ENCODE measurements around the gene TRIM27. TPM values are rescaled to one million over a fixed set of nuclear protein-coding genes. Genes with fewer than 3 reads are reported as not detected.

Gene TRIM27
- total RNA-seq, 1 experiment from 2014 or later: 47.6 TPM

DNA sequence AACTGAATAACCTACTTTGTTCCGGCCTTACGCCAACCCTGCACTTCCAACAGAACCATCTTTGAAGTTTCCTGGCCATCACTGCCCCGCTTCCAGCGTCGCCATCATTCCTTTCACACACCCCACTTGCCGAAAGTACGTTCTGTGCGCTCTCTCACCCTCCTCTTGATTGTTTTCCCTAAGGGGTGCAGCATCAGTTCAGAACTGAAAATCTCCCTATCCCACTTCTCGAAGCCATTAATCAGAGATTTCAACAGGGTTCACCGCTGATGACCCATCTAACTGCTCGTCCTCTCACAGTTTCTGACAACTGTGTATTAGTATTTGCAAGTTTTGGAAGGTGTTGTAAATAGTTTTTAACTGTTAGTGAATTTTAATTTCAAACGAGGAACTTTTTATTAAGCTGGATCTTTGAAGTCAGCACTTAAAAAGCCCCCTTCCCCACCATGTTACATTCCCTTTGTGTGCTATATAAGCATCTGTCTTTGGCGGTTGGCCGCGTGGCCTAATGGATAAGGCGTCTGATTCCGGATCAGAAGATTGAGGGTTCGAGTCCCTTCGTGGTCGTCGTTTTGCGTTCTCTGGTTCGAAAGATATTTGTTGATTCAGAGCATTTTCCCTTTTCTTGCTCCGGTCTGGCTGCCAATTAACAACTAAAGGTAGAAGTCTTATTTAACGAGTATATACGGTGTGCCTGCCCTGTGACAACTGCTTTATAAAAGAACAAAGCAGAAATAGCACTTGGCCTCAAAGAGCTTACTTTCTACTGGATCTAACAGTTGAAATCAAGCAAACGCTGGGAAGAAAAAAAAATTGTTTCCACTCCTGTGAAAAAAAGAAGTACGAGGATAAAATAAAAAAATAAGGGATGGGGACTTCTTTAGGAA is 42.6 kb downstream of the TRIM27 start:
- Histone ChIP-seq H3K4me1 (peaks cover 14% of the 10 kb centered on the region), H3K36me3 (ENCODE audit: control insufficient read depth, insufficient read depth, low read length) (no peaks in the 10 kb centered on the region), H3K9me3 (peaks cover 4% of the 10 kb centered on the region; the same call in 1 of the 2 replicates), H3K4me3 (ENCODE audit: low read depth, low read length) (no peak overlapping the region), H3K27me3 (replicated peaks; ENCODE audit: control insufficient read depth, insufficient read depth, low read length) (no peaks in the 10 kb centered on the region)
- CTCF ChIA-PET: no interaction called here
- peaks cover 18% of the 10 kb centered on the region for H3K4me1 Mint-ChIP-seq (ENCODE audit: low read depth, unreplicated experiment)
- peak overlapping the region; percentile 81 for H3K4me3 Mint-ChIP-seq (ENCODE audit: unreplicated experiment)
- H3K27me3 Mint-ChIP-seq (ENCODE audit: insufficient read depth, unreplicated experiment): no peaks in the 10 kb centered on the region
- intact Hi-C loops (cut with micrococcal nuclease; ENCODE audit: unreplicated experiment): no loop called here
- peak; percentile 62 to 72 for DNase-seq
- H3K27ac Mint-ChIP-seq (ENCODE audit: unreplicated experiment): peak overlapping the region; percentile 96
- TF ChIP-seq, protein P1, sequence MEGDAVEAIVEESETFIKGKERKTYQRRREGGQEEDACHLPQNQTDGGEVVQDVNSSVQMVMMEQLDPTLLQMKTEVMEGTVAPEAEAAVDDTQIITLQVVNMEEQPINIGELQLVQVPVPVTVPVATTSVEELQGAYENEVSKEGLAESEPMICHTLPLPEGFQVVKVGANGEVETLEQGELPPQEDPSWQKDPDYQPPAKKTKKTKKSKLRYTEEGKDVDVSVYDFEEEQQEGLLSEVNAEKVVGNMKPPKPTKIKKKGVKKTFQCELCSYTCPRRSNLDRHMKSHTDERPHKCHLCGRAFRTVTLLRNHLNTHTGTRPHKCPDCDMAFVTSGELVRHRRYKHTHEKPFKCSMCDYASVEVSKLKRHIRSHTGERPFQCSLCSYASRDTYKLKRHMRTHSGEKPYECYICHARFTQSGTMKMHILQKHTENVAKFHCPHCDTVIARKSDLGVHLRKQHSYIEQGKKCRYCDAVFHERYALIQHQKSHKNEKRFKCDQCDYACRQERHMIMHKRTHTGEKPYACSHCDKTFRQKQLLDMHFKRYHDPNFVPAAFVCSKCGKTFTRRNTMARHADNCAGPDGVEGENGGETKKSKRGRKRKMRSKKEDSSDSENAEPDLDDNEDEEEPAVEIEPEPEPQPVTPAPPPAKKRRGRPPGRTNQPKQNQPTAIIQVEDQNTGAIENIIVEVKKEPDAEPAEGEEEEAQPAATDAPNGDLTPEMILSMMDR (IDR thresholded peaks at IDR 0.05; ENCODE audit: insufficient read depth in 1 of 2, low read depth in 1 of 2, low read length in 1 of 2, severe bottlenecking in 1 of 2, unreplicated experiment in 1 of 2): no peak
- no peaks in the 10 kb centered on the region for H3K9me3 Mint-ChIP-seq (ENCODE audit: unreplicated experiment)
- BruUV-seq (replicated peaks): no TSS peak
- POLR2A ChIA-PET: interaction anchor here (0.7 kb wide), 1 partner anchor 78 kb away, joined by 4 read pairs; no protein-coding TSS in a partner anchor
- H3K36me3 Mint-ChIP-seq (ENCODE audit: insufficient read depth, unreplicated experiment): peaks cover 10% of the 10 kb centered on the region

DNA sequence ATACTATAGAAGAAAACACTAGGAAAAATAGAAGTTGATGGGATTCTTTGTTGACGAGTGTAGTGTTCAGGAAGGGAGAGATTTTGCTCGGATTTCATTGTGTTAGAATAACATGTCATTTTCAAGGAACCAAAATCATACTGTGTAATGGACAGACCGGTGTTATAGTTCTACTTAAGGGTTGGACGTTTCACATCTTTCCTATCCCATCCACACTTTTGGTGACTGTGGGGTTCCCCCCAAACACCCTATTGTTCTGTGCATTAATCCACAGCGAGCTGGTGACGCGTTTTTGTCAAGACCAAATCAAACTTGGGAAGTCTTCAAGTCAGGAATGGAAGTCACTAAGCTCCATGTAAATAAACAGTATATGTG is 43.3 kb downstream of the TRIM27 start:
- Mint-ChIP-seq H3K27me3 (ENCODE audit: insufficient read depth, unreplicated experiment) (no peaks in the 10 kb centered on the region), H3K4me1 (ENCODE audit: low read depth, unreplicated experiment) (peaks cover 18% of the 10 kb centered on the region), H3K36me3 (ENCODE audit: insufficient read depth, unreplicated experiment) (peaks cover 10% of the 10 kb centered on the region), H3K27ac (ENCODE audit: unreplicated experiment) (no peak overlapping the region), H3K4me3 (ENCODE audit: unreplicated experiment) (no peak overlapping the region), H3K9me3 (ENCODE audit: unreplicated experiment) (no peaks in the 10 kb centered on the region)
- no peaks in the 10 kb centered on the region for H3K36me3 ChIP-seq (ENCODE audit: control insufficient read depth, insufficient read depth, low read length)
- no TSS peak for BruUV-seq (replicated peaks)
- H3K27me3 ChIP-seq (replicated peaks; ENCODE audit: control insufficient read depth, insufficient read depth, low read length): no peaks in the 10 kb centered on the region
- peaks cover 14% of the 10 kb centered on the region for H3K4me1 ChIP-seq
- CTCF ChIA-PET: no interaction called here
- TF ChIP-seq, protein P1 (IDR thresholded peaks at IDR 0.05; ENCODE audit: insufficient read depth in 1 of 2, low read depth in 1 of 2, low read length in 1 of 2, severe bottlenecking in 1 of 2, unreplicated experiment in 1 of 2): no peak
- no peak overlapping the region for H3K4me3 ChIP-seq (ENCODE audit: low read depth, low read length)
- H3K9me3 ChIP-seq: peaks cover under 1% of the 10 kb centered on the region; the same call in 1 of the 2 replicates
- no peak for DNase-seq
- intact Hi-C loops (cut with micrococcal nuclease; ENCODE audit: unreplicated experiment): no loop called here
- POLR2A ChIA-PET: no interaction called here

DNA sequence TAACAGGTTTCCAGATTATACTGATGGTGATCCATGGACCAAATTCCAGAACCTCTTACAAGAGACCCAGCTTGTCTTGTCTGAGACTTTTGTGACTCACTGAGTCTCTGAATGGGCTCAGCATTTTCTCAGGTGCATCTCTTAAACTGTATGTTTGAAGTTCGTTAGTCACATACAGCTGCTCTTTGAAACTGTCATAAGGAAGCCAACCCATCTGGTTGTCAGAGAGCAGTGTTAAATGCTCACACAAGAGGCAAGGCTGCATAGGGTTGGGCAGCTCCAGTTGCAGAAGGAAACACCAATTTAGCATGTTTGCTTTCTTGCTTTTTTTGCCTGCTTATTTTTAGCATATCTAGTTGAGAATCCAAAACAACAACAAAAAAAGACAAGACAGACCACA is 47.1 kb downstream of the TRIM27 start:
- Histone ChIP-seq H3K4me1 (peaks cover 14% of the 10 kb centered on the region), H3K9me3 (no peaks in the 10 kb centered on the region), H3K4me3 (ENCODE audit: low read depth, low read length) (no peak overlapping the region), H3K27me3 (replicated peaks; ENCODE audit: control insufficient read depth, insufficient read depth, low read length) (no peaks in the 10 kb centered on the region), H3K36me3 (ENCODE audit: control insufficient read depth, insufficient read depth, low read length) (no peaks in the 10 kb centered on the region)
- intact Hi-C loops (cut with micrococcal nuclease; ENCODE audit: unreplicated experiment): loop anchor here (1.0 kb wide), 1 partner anchor 19 kb away; no protein-coding TSS in a partner anchor
- CTCF ChIA-PET: interaction anchor here (0.7 kb wide), 1 partner anchor 155 kb away, joined by 3 read pairs; no protein-coding TSS in a partner anchor
- DNase-seq: no peak
- Mint-ChIP-seq H3K4me1 (ENCODE audit: low read depth, unreplicated experiment) (peaks cover 18% of the 10 kb centered on the region), H3K9me3 (ENCODE audit: unreplicated experiment) (no peaks in the 10 kb centered on the region), H3K36me3 (ENCODE audit: insufficient read depth, unreplicated experiment) (peaks cover 10% of the 10 kb centered on the region), H3K27ac (ENCODE audit: unreplicated experiment) (no peak overlapping the region), H3K27me3 (ENCODE audit: insufficient read depth, unreplicated experiment) (no peaks in the 10 kb centered on the region), H3K4me3 (ENCODE audit: unreplicated experiment) (no peak overlapping the region)
- POLR2A ChIA-PET: interaction anchor here (1.4 kb wide), 1 partner anchor 48 kb away, joined by 6 read pairs; no protein-coding TSS in a partner anchor
- TF ChIP-seq, protein P1 (IDR thresholded peaks at IDR 0.05; ENCODE audit: insufficient read depth in 1 of 2, low read depth in 1 of 2, low read length in 1 of 2, severe bottlenecking in 1 of 2, unreplicated experiment in 1 of 2): no peak
- BruUV-seq (replicated peaks): no TSS peak
